ENCODE data around the gene AIPL1. TPM values are rescaled to one million over a fixed set of nuclear protein-coding genes. Genes with fewer than 3 reads are reported as not detected.

AIPL1 gene
- total and polyA plus RNA-seq, 2 donors (not counting 3 experiments of a cell fraction or from before 2014, with no cell fraction given) = not detected

DNA sequence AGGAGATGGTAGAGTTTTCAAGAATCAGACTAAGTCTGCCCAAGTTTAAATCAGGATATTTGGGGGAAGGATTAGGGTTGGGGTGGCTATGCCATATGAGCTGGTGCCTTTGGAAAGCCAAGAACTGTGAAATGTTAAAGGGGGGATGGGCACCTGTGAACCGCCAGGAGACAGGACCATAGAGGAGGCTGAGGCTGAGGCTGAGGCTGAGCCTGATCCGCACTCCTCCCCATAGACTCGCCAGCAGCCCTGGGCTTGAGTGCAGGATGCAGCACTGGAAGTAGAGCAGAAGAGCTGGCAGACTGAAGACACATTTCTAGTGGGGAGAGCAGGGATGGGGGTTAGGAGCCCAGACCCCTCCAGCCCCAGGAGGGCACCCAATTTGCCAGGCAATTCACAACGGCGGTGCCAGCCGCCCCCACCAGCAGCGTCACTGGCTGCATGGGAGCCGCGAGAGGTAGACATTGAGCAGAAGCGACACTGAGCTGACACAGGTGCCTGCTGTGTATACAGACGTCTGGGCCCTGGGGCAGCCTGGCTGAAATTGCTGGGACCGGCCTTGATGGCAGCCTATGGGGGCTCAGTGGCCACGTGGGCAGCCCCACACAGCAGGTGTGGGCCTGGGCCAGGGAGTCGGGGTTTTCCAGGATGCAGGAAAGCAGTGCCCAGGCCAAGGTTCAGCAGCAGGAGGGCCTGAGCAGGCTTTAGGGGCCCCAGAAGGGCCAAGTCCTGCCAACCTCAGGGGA is 18.5 kb upstream of the AIPL1 start:
- ChIA-PET POLR2A (interaction anchor here (0.6 kb wide), 1 partner anchor 151 kb away, joined by 5 read pairs; no protein-coding TSS in a partner anchor), CTCF (interaction anchor here (1.9 to 2.0 kb wide), 2 partner anchors 17 to 20 kb away, joined by 6 to 10 read pairs; no protein-coding TSS in a partner anchor)
- Histone ChIP-seq H3K4me1 (ENCODE audit: control insufficient read depth, extremely low read depth, insufficient read depth, low read length) (peaks cover 20% of the 10 kb centered on the region), H3K9me1 (replicated peaks; ENCODE audit: control insufficient read depth, extremely low read depth, insufficient read depth, low read length) (no peaks in the 10 kb centered on the region), H3K27ac (ENCODE audit: insufficient read depth, low read depth, low read length) (no peak overlapping the region), H4K20me1 (replicated peaks; ENCODE audit: control insufficient read depth, extremely low read depth, insufficient read depth, low read length) (no peaks in the 10 kb centered on the region), H2AFZ (ENCODE audit: low read depth, low read length) (no peak overlapping the region), H3K79me2 (ENCODE audit: control insufficient read depth, insufficient read depth, low read length) (no peaks in the 10 kb centered on the region), H3K36me3 (ENCODE audit: control insufficient read depth in 2 of 2, extremely low read depth in 1 of 2, insufficient read depth in 2 of 2, low read length in 2 of 2) (no peaks in the 10 kb centered on the region), H3K4me2 (ENCODE audit: insufficient read depth, low read length) (no peak overlapping the region), H3K9me3 (replicated peaks; ENCODE audit: control insufficient read depth, insufficient read depth, low read length) (no peaks in the 10 kb centered on the region), H3K27me3 (ENCODE audit: control insufficient read depth in 2 of 2, insufficient read depth in 2 of 2, low read length in 2 of 2) (peaks cover 0 to 3% of the 10 kb centered on the region in 2 experiments), H3K9ac (replicated peaks; ENCODE audit: extremely low read depth, insufficient read depth, low read length) (no peak overlapping the region), H3K4me3 (replicated peaks in 1 of 3; ENCODE audit: insufficient read depth in 1 of 3, low read depth in 1 of 3, low read length in 3 of 3) (no peak overlapping the region)
- no peak for FAIRE-seq
- intact Hi-C loops (cut with micrococcal nuclease) (no loop called here), dilution Hi-C loops (cut with MboI; ENCODE audit: extremely low pct_ligation_motif_present, low sequenced_read_pairs) (no loop called here)
- DNase-seq (ENCODE audit: low read depth, low spot score) = no peak
- BruUV-seq (replicated peaks) = no TSS peak
- TF ChIP-seq EZH2 (IDR thresholded peaks at IDR 0.05; ENCODE audit: borderline replicate concordance, low read depth, low read length, severe bottlenecking) (no peak), FOS (IDR thresholded peaks at IDR 0.05; ENCODE audit: borderline replicate concordance, insufficient read depth, low read length) (no peak), POLR2A (IDR thresholded peaks at IDR 0.05; ENCODE audit: low read depth, low read length) (no peak), MYC (IDR thresholded peaks at IDR 0.05; ENCODE audit: low read depth, low read length) (no peak), GATA2 (IDR thresholded peaks at IDR 0.05; ENCODE audit: insufficient read depth, insufficient read length, low read depth, low read length) (no peak), JUN (IDR thresholded peaks at IDR 0.05; ENCODE audit: borderline replicate concordance, insufficient read depth, insufficient read length, low read depth) (no peak), POLR2AphosphoS5 (IDR thresholded peaks at IDR 0.05; ENCODE audit: insufficient read depth, low read depth, low read length) (no peak)
- TF ChIP-seq, protein P1, sequence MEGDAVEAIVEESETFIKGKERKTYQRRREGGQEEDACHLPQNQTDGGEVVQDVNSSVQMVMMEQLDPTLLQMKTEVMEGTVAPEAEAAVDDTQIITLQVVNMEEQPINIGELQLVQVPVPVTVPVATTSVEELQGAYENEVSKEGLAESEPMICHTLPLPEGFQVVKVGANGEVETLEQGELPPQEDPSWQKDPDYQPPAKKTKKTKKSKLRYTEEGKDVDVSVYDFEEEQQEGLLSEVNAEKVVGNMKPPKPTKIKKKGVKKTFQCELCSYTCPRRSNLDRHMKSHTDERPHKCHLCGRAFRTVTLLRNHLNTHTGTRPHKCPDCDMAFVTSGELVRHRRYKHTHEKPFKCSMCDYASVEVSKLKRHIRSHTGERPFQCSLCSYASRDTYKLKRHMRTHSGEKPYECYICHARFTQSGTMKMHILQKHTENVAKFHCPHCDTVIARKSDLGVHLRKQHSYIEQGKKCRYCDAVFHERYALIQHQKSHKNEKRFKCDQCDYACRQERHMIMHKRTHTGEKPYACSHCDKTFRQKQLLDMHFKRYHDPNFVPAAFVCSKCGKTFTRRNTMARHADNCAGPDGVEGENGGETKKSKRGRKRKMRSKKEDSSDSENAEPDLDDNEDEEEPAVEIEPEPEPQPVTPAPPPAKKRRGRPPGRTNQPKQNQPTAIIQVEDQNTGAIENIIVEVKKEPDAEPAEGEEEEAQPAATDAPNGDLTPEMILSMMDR (IDR thresholded peaks at IDR 0.05; ENCODE audit: extremely low read depth in 1 of 2, insufficient read depth in 1 of 2, low read depth in 1 of 2, low read length in 2 of 2) = no peak
- TF ChIP-seq, protein P2, sequence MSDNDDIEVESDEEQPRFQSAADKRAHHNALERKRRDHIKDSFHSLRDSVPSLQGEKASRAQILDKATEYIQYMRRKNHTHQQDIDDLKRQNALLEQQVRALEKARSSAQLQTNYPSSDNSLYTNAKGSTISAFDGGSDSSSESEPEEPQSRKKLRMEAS (IDR thresholded peaks at IDR 0.05; ENCODE audit: insufficient read depth, insufficient read length) = no peak

Data from endothelial cell of umbilical vein (primary cell).